A549 (cell line): ENCODE measurements around the gene SNX27.

Experiments used
- CHD2 ChIP-seq: fragments of 150-350 bp; IDR thresholded peaks from 2 replicates; pipeline ENCODE4 v1.6.1; 2014; ENCODE audit warnings: low read length; ENCODE audit not compliant: partially characterized antibody
- HOXB5 ChIP-seq: fragments of 250-450 bp; sonication (Bioruptor Pico); IDR thresholded peaks from 2 replicates; pipeline ENCODE4 v1.5.0; 2020; ENCODE audit warnings: mild to moderate bottlenecking, moderate library complexity
- JUNB ChIP-seq: fragments of >200 bp; sonication (Bioruptor Twin); formaldehyde crosslinking; IDR thresholded peaks from 2 replicates; pipeline ENCODE4 v1.6.1; 2016
- MAFK ChIP-seq: fragments of 450-650 bp; IDR thresholded peaks from 2 replicates; pipeline ENCODE4 v1.6.1; 2014; ENCODE audit not compliant: partially characterized antibody
- POLR2A ChIP-seq: IDR thresholded peaks from 2 replicates; pipeline ENCODE4 v1.6.1; 2012; ENCODE audit warnings: mild to moderate bottlenecking, low read length
- RAD21 ChIP-seq, 2 experiments: fragments of >200 bp in 1 of 2; sonication (Bioruptor Twin) in 1 of 2; formaldehyde crosslinking in 1 of 2; IDR thresholded peaks in 1 of 2; conservative IDR thresholded peaks in 1 of 2; 2 replicates in 1 of 2; 3 replicates in 1 of 2; pipeline ENCODE4 v1.6.1; 2012 to 2018; ENCODE audit warnings: inconsistent platforms in 1 of 2
- RNF2 ChIP-seq: fragments of 200-600 bp; sonication (generic); IDR thresholded peaks from 2 replicates; pipeline ENCODE4 v1.6.1; 2016; ENCODE audit warnings: low read depth, mild to moderate bottlenecking, antibody characterized with exemption, moderate library complexity, borderline replicate concordance
- TF ChIP-seq, protein P1 (sequence below): fragments of 200-600 bp; sonication (generic); IDR thresholded peaks from 2 replicates; pipeline ENCODE4 v1.6.1; 2016; ENCODE audit warnings: antibody characterized with exemption, mild to moderate bottlenecking, moderate library complexity
- TF ChIP-seq, protein P2 (sequence below): fragments of >200 bp; sonication (Bioruptor Twin); formaldehyde crosslinking; IDR thresholded peaks from 3 replicates; pipeline ENCODE4 v1.5.1; 2016
- TF ChIP-seq, protein P3 (sequence below): fragments of >200 bp; sonication (Bioruptor Twin); formaldehyde crosslinking; IDR thresholded peaks from 3 replicates; pipeline ENCODE4 v1.6.1; 2016
- TF ChIP-seq, protein P4 (sequence below): fragments of 450-650 bp; IDR thresholded peaks from 2 replicates; pipeline ENCODE4 v1.6.1; 2014; ENCODE audit warnings: antibody characterized with exemption

DNA sequence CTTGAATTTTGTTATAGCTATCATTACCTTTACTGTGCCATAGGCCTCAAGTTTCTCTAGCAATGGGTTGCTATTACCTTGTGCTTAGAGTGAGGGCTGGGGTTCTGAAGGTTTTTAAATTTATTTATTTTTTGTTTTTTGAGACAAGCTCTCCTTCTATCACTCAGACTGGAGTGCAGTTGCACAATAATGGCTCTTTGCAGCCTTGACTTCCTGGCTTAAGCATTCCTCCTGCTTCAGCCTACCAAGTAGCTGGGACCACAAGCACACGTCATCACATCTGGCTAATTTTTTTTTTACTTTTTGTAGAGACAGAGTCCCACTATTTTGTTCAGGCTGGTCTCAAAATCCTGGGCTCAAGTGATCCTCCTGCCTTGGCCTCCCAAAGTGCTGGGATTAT is 41.5 kb downstream of the SNX27 start:
- TF ChIP-seq, protein P1, sequence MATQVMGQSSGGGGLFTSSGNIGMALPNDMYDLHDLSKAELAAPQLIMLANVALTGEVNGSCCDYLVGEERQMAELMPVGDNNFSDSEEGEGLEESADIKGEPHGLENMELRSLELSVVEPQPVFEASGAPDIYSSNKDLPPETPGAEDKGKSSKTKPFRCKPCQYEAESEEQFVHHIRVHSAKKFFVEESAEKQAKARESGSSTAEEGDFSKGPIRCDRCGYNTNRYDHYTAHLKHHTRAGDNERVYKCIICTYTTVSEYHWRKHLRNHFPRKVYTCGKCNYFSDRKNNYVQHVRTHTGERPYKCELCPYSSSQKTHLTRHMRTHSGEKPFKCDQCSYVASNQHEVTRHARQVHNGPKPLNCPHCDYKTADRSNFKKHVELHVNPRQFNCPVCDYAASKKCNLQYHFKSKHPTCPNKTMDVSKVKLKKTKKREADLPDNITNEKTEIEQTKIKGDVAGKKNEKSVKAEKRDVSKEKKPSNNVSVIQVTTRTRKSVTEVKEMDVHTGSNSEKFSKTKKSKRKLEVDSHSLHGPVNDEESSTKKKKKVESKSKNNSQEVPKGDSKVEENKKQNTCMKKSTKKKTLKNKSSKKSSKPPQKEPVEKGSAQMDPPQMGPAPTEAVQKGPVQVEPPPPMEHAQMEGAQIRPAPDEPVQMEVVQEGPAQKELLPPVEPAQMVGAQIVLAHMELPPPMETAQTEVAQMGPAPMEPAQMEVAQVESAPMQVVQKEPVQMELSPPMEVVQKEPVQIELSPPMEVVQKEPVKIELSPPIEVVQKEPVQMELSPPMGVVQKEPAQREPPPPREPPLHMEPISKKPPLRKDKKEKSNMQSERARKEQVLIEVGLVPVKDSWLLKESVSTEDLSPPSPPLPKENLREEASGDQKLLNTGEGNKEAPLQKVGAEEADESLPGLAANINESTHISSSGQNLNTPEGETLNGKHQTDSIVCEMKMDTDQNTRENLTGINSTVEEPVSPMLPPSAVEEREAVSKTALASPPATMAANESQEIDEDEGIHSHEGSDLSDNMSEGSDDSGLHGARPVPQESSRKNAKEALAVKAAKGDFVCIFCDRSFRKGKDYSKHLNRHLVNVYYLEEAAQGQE: no peak
- TF ChIP-seq, protein P2, sequence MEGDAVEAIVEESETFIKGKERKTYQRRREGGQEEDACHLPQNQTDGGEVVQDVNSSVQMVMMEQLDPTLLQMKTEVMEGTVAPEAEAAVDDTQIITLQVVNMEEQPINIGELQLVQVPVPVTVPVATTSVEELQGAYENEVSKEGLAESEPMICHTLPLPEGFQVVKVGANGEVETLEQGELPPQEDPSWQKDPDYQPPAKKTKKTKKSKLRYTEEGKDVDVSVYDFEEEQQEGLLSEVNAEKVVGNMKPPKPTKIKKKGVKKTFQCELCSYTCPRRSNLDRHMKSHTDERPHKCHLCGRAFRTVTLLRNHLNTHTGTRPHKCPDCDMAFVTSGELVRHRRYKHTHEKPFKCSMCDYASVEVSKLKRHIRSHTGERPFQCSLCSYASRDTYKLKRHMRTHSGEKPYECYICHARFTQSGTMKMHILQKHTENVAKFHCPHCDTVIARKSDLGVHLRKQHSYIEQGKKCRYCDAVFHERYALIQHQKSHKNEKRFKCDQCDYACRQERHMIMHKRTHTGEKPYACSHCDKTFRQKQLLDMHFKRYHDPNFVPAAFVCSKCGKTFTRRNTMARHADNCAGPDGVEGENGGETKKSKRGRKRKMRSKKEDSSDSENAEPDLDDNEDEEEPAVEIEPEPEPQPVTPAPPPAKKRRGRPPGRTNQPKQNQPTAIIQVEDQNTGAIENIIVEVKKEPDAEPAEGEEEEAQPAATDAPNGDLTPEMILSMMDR: no peak
- TF ChIP-seq HOXB5 (CRISPR knock-in tag) (no peak), POLR2A (no peak), RAD21 (conservative IDR thresholded peaks at IDR 0.05 in 1 of 2, IDR thresholded peaks at IDR 0.05 in 1 of 2) (no peak), MAFK (no peak), CHD2 (no peak), JUNB (no peak), RNF2 (no peak)
- TF ChIP-seq, protein P3, sequence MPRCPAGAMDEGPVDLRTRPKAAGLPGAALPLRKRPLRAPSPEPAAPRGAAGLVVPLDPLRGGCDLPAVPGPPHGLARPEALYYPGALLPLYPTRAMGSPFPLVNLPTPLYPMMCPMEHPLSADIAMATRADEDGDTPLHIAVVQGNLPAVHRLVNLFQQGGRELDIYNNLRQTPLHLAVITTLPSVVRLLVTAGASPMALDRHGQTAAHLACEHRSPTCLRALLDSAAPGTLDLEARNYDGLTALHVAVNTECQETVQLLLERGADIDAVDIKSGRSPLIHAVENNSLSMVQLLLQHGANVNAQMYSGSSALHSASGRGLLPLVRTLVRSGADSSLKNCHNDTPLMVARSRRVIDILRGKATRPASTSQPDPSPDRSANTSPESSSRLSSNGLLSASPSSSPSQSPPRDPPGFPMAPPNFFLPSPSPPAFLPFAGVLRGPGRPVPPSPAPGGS: no peak
- TF ChIP-seq, protein P4, sequence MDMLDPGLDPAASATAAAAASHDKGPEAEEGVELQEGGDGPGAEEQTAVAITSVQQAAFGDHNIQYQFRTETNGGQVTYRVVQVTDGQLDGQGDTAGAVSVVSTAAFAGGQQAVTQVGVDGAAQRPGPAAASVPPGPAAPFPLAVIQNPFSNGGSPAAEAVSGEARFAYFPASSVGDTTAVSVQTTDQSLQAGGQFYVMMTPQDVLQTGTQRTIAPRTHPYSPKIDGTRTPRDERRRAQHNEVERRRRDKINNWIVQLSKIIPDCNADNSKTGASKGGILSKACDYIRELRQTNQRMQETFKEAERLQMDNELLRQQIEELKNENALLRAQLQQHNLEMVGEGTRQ: no peak
